Pancreas (tissue), 10 donors: ENCODE data around the gene MASP2. TPM values are rescaled to one million over a fixed set of nuclear protein-coding genes. Genes with fewer than 3 reads are reported as not detected.

Source experiments
- ATAC-seq, 4 donors: fragments of 200-7000 bp; cut with Tn5 transposase; one replicate each; pipeline versions ENCODE4 v1.8.0 to v1.9.1; 2020; ENCODE audit warnings: mild to moderate bottlenecking in 4 of 4, moderate library complexity in 4 of 4
- DNase-seq, 6 donors: peaks; one replicate each; pipeline ENCODE4 v3.0.0-alpha.2; 2020
- FAIRE-seq: peaks from 2 replicates; lab custom pipeline; 2012; peaks lifted over from hg19 to GRCh38; lab: Jason Lieb, UNC
- H3K27ac ChIP-seq, 4 donors: fragments of 200-600 bp; sonication (generic); 1 replicate in 3 of 4; 2 replicates in 1 of 4; pipeline versions ENCODE4 v1.5.0 to v1.8.0; 2020
- H3K27me3 ChIP-seq, 4 donors: fragments of 200-600 bp; one replicate each; pipeline ENCODE4 v1.8.0; 2021
- H3K36me3 ChIP-seq, 3 donors: fragments of 200-600 bp; sonication (generic) in 1 of 3; one replicate each; pipeline versions ENCODE4 v1.5.0 to v1.8.0; 2020 to 2021
- H3K4me1 ChIP-seq, 3 donors: fragments of 200-600 bp; one replicate each; pipeline ENCODE4 v1.8.0; 2021
- H3K4me3 ChIP-seq, 4 donors: fragments of 200-600 bp; sonication (generic) in 2 of 4; one replicate each; pipeline versions ENCODE4 v1.5.0 to v1.8.0; 2020 to 2021
- H3K9me3 ChIP-seq, 4 donors: fragments of 200-600 bp; one replicate each; pipeline ENCODE4 v1.8.0; 2021
- CTCF ChIP-seq, 4 donors: fragments of 200-600 bp; sonication (generic) in 3 of 4; IDR thresholded peaks; one replicate each; pipeline versions ENCODE4 v1.5.0 to v1.8.0; 2021; ENCODE audit warnings: antibody characterized with exemption in 4 of 4
- WGBS, 2 donors: extraction: QIAGEN DNeasy Blood & Tissue Kit; methylation state at CpG; one replicate each; pipeline ENCODE4 v1.1.7; 2013; 5-methylcytosine and 5-hydroxymethylcytosine counted together
- intact Hi-C, 3 donors: fragments of 100-400 bp; cut with DNase I; formaldehyde crosslinking; loops; one replicate each; pipeline versions ENCODE4 v1.11.1 to v1.14.2; 2022
- polyA plus RNA-seq, 2 donors: library from polyadenylated mRNA; stranded (reverse); fragments of 200-250 nt; gene quantifications; one replicate each; pipeline ENCODE4 v1.2.3, GENCODE V29; 2013
- total RNA-seq, 6 donors: library from RNA; stranded (reverse); fragmentation: NEBNext Ultra II Directional in 4 of 6; extraction: Animal tissue kit (Norgen Biotek cat#: 25700) in 4 of 6; gene quantifications; one replicate each; pipeline versions ENCODE4 v1.2.1 to v1.2.4, GENCODE V29; 2021 to 2023
- donor health status: healthy with polysubstance abuse.
- donor health status: DM: no; HTN: no; CAD: no; lungs with moderate emphysema.
- donor health status: DM: no; HTN: no; CAD: no.
- donor health status: control.
- donor health status: control.
- donor health status: Bipolar disorder and iron deficiency.
- donor health status: DM: yes; HTN: yes; CAD: no.
- donor health status: DM: no; HTN: no; CAD: no.
- donor health status: DM: no; HTN: no; CAD: no.
- donor health status: DM: yes; HTN: yes; CAD: no.

The MASP2 gene
- total and polyA plus RNA-seq, 8 donors: 0.05 TPM; not detected in 7

- H3K4me3 ChIP-seq: no peak overlapping the region
- intact Hi-C loops: no loop called here
- H3K27me3 ChIP-seq: no peaks in the 10 kb centered on the region
- H3K4me1 ChIP-seq: peaks cover 8 to 18% (median 11%) of the 10 kb centered on the region in 3 donors
- H3K27ac ChIP-seq: peak overlapping the region in 2 of 4 donors; percentile 44 to 52
- DNase-seq: peak in 2 of 6 donors; percentile 23 to 36
- H3K9me3 ChIP-seq: no peaks in the 10 kb centered on the region
- peak; percentile 60 to 86 (median 80) for ATAC-seq
- no peak for TF ChIP-seq CTCF (IDR thresholded peaks at IDR 0.05)
- FAIRE-seq: no peak
- WGBS, 2 donors: 33 to 35% methylated on average over 13 of the region's 13 CpGs
- H3K36me3 ChIP-seq: peaks cover 0 to 49% (median 34%) of the 10 kb centered on the region in 3 donors
Measured at GRCh38 chr1:11072216-11072917, 25.3 kb upstream of the MASP2 start.

GRCh38 chr1:11071463-11072215, 24.6 kb upstream of the MASP2 start:
- FAIRE-seq (no peak), ATAC-seq (peak; percentile 88 to 91 (median 90)), DNase-seq (peak in 5 of 6 donors; percentile 47 to 83 (median 72))
- peak overlapping the region in 2 of 4 donors; percentile 16 to 52 for H3K27ac ChIP-seq
- H3K36me3 ChIP-seq: peaks cover 0 to 46% (median 32%) of the 10 kb centered on the region in 3 donors
- H3K4me1 ChIP-seq: peaks cover 8 to 18% (median 11%) of the 10 kb centered on the region in 3 donors
- TF ChIP-seq CTCF (IDR thresholded peaks at IDR 0.05): no peak
- H3K9me3 ChIP-seq: no peaks in the 10 kb centered on the region
- intact Hi-C loops: no loop called here
- 32 to 33% methylated on average over 15 of the region's 15 CpGs for WGBS, 2 donors
- H3K27me3 ChIP-seq: no peaks in the 10 kb centered on the region
- H3K4me3 ChIP-seq: no peak overlapping the region

- Histone ChIP-seq H3K27ac (no peak overlapping the region), H3K4me1 (peaks cover 8 to 18% (median 11%) of the 10 kb centered on the region in 3 donors), H3K9me3 (no peaks in the 10 kb centered on the region), H3K4me3 (no peak overlapping the region), H3K27me3 (no peaks in the 10 kb centered on the region), H3K36me3 (peaks cover 0 to 46% (median 31%) of the 10 kb centered on the region in 3 donors)
- no peak for TF ChIP-seq CTCF (IDR thresholded peaks at IDR 0.05)
- DNase-seq: peak in 1 of 6 donors; percentile 23
- FAIRE-seq: no peak
- WGBS, 2 donors: 71 to 75% methylated on average over 10 to 11 of the region's 11 CpGs
- intact Hi-C loops: no loop called here
- peak in 1 of 4 donors; percentile 3 for ATAC-seq
Measured at GRCh38 chr1:11070876-11071275, 23.8 kb upstream of the MASP2 start.

GRCh38 chr1:11068600-11069473, 21.8 kb upstream of the MASP2 start:
- peaks cover 0 to 35% (median 25%) of the 10 kb centered on the region in 3 donors for H3K36me3 ChIP-seq

More at GRCh38 chr1:11068600-11069473, 21.8 kb upstream of the MASP2 start:
- peaks cover 8 to 18% (median 11%) of the 10 kb centered on the region in 3 donors for H3K4me1 ChIP-seq
- H3K27me3 ChIP-seq: no peaks in the 10 kb centered on the region
- ATAC-seq (no peak), DNase-seq (peak in 1 of 6 donors; percentile 31), FAIRE-seq (no peak)
- H3K9me3 ChIP-seq: no peaks in the 10 kb centered on the region
- H3K4me3 ChIP-seq: no peak overlapping the region
- H3K27ac ChIP-seq: no peak overlapping the region
- TF ChIP-seq CTCF (IDR thresholded peaks at IDR 0.05): no peak
- intact Hi-C loops: no loop called here
- 94 to 96% methylated on average over 17 of the region's 17 CpGs for WGBS, 2 donors
